Fibroblast of gingiva (primary cell): ENCODE data around the gene PRAMEF20.
"Not testable (repeated sequence)": the region's sequence is repeated elsewhere in the genome, so short reads cannot be mapped to it uniquely, and the experiment has no call there.

Experiments
- DNase-seq: peaks from one replicate; pipeline ENCODE4 v3.0.0-alpha.2; 2011; ENCODE audit warnings: low read depth

Gene PRAMEF20

GRCh38 chr1:13410150-13410549 lies at the start of gene PRAMEF20:
Gene PRAMEF20 (plus strand): TSS chr1:13410450. CDS start chr1:13416355, 5,905 bp downstream.
- DNase-seq: not testable (repeated sequence)

DNA sequence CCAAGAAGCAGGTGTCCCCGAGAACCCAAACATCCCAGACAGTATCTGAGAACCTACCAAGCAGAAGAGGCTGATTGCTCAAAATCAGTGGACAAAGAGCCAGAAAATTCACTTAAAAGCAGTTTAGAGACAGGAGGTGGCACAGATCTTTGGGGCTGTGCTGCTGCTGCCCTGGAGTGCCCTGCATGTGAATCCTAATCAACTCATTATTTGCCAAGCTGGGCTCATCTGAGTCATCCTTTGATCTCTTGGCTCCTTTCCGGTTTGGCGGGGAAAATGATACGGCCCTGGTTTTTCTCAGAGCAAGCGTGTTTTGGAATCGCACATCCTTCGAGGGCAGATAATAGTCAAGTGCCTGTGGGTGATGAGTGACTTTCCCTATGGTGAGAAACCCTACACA lies 47.9 kb upstream of the PRAMEF20 start:
- not testable (repeated sequence) for DNase-seq

DNA sequence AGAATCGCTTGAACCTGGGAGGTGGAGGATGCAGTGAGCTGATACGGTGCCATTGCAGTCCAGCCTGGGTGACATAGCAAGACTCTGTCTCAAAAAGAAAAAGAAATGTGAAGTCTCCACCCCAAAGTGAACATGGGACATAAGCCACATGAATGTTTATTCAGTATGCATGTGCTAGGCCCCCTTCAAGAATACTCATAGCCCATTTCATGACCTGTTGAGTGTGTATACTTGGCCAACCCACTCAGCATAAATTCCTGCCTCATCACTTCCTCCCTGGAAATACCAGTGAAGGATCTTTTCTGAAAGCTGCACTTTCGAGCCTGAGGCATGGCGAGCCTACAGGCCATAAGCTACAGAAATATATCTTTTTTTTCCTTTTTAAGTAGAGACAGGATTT lies 45.3 kb upstream of the PRAMEF20 start:
- not testable (repeated sequence) for DNase-seq

DNA sequence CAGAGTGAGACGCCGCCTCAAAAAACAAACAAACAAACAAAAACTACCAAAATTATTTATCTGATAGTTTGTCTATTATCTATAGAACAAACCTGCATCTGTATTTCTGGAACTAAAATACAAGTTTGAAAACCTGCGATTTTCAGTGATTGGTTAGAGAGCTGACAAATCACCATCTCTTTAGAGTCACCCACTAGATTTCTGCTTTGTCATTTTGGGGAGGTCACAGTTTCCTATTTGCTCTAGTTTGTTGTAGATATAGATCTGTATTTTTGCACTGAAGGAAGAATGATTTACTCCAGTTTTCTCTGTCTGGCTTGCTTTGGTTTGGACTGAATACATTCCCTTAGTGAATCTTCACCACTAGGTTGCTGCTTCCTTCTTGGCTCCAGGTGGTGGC lies 43.7 kb upstream of the PRAMEF20 start:
- not testable (repeated sequence) for DNase-seq

- DNase-seq: not testable (repeated sequence)
Observed at GRCh38 chr1:13368544-13368943, 41.7 kb upstream of the PRAMEF20 start.

DNA sequence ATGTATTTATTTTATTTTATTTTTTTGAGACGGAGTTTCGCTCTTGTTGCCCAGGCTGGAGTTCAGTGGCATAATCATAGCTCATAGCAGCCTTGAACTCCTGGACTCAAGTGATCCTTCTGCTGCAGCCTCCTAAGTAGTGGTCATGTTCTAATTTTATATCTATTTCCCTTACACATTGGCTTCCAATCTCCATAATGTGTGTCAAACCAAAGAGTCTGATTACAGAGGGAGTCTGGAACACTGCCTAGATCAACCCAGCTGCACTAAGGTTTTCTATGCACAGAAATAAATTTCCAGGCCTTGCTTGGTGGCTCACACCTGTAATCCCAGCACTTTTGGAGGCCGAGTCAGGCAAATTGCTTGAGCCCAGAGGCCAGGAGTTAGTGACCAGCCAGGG lies 31.3 kb upstream of the PRAMEF20 start:
- DNase-seq: not testable (repeated sequence)

DNA sequence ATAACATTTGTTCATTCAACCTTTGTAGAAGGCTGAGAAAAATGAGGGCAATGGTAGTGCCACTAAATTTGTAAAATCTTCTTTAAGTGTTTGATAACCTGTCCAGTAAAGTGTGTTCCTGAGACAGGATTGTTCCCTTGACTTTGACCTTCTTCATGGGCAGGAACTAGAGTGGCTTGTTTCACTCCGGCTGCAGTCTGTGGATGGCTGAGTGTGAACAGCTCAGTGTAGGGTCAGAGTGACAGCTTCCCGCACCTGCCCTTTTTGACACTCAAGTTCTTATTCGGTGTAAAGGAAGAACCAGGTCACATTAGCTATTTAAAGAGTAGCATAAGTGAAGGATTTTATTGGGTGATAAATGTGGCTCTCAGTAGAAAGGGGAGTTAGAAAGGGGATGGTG lies 29.9 kb upstream of the PRAMEF20 start:
- DNase-seq: not testable (repeated sequence)

GRCh38 chr1:13389332-13389731 lies 20.9 kb upstream of the PRAMEF20 start, which contains the start of gene PRAMEF17:
Gene PRAMEF17 (plus strand): TSS chr1:13389632. CDS start chr1:13389658, 26 bp downstream.
- not testable (repeated sequence) for DNase-seq

DNA sequence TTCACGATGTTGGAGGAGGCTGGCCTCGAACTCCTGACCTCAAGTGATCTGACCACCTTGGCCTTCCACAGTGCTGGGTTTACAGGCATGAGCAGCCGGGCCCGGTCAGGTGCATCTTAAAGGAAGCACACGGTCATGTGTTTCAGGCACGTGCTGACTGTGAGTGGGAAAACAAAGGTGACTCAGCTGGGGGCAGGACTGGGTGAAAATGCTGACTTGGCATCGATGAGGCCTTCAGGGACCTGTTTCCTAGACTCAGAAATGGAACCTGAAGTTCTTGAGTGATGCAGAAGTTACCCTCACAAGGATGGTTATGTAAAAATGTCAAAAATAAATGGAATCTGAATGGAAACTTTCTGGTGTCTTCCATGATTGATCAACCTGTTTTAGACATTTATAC lies 17.2 kb upstream of the PRAMEF20 start:
- not testable (repeated sequence) for DNase-seq

DNA sequence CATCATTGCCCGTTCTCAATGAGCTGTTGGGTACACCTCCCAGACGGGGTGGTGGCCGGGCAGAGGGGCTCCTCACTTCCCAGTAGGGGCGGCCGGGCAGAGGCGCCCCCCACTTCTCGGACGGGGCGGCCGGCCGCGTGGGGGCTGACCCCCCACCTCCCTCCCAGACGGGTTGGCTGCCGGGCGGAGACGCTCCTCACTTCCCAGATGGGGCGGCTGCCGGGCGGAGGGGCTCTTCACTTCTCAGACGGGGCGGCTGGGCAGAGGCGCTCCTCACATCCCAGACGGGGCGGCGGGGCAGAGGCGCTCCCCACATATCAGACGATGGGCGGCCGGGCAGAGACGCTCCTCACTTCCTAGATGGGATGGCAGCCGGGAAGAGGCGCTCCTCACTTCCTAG lies 15.5 kb upstream of the PRAMEF20 start:
- DNase-seq: not testable (repeated sequence)

- DNase-seq: not testable (repeated sequence)
Observed at GRCh38 chr1:13395311-13395710, 14.9 kb upstream of the PRAMEF20 start.

GRCh38 chr1:13407811-13408210 lies 2.4 kb upstream of the PRAMEF20 start:
- no peak for DNase-seq

- no peak for DNase-seq
Observed at GRCh38 chr1:13430495-13430894, 20.2 kb downstream of the PRAMEF20 start.

- no peak for DNase-seq
Observed at GRCh38 chr1:13432251-13432650, 22.0 kb downstream of the PRAMEF20 start.

GRCh38 chr1:13433694-13434358 lies 23.6 kb downstream of the PRAMEF20 start:
- not testable (repeated sequence) for DNase-seq

DNA sequence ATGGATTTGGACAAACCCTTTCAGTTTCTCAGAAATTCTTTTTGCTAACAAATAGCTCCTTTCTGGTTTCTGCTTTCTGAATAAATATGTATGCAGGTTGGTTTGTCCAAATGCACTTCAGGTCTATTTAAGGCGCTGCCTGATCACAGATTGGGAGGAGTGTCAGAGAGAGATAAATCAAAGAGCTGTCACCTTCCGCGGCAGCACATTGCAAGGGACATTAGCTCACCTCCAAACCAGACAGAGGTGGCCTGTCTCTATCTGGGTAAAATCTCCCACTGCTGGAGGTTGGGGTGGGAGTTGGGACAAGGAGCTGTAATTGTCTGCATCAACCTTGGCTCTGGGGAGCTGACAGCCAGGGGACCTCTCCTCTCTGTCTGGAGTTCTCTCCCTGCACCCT lies 25.2 kb downstream of the PRAMEF20 start:
- no peak for DNase-seq

GRCh38 chr1:13439104-13439783 lies 29.0 kb downstream of the PRAMEF20 start:
- not testable (repeated sequence) for DNase-seq

GRCh38 chr1:13443335-13443979 lies 33.2 kb downstream of the PRAMEF20 start:
- DNase-seq: no peak

GRCh38 chr1:13450204-13450603 lies 40.0 kb downstream of the PRAMEF20 start:
- no peak for DNase-seq

DNA sequence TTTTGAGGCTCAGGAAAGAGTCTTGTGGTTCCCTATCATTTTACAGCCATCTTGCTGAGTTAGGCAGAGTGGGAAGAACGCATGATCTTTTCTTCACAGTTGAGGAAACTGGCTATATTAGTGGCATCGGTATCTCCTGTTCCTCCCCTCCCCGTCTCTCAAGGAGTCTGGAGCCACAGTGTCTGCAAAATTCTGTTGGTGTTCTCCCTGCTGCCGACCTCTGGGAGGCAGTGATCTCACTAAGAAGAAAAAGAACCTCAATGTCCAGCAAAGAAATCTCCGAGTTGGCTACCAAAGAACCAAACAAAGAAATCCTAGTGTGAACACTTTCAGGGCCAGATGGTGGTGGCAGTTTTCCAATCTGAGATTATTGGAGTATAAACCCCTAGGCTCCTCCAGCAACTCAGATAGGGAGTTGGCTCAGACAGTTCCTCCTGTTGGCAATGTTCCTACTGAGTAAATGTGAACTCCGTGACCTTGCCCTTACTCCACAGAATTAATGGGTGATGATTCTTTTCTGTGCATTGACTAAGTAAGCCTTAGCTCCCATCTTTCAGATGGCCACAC lies 41.2 kb downstream of the PRAMEF20 start:
- DNase-seq: no peak

DNA sequence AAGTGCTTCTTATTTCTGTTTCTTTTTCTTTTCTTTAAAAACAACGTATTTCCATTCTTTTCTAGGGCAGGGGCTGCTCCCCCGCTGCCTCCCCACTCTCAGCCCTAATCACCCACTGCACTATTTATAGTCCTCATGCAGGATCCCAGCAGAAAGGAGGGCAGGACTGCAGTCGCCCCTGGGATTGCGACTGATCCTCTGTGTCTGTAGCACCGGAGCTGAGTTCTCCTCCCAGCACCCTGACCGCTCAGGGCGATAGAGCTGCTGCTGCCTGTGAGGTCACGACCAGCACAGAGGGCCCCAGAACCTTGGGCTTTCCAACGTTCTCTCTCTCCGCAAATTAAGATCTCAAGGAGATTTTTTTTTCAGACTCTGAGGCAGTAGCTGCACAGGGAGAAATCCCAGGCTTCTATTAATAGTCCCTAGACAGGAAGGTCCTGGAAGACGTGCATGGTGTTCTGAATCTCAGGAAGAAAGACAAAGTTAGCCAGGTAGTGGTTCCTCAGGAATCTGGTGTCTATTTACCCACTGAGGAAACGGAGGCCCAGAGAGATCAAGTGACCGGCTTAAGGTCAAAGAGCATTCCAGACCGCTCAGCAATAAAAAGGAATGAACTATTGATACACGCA lies 46.8 kb downstream of the PRAMEF20 start:
- no peak for DNase-seq

GRCh38 chr1:13461977-13462376 lies 51.7 kb downstream of the PRAMEF20 start:
- no peak for DNase-seq
